Neural progenitor cell (in vitro differentiated cells): Measurements from ENCODE around the gene PGF.

ENCODE experiments used
- EZH2 ChIP-seq: fragments of 200-600 bp; sonication (generic); IDR thresholded peaks from 2 replicates; pipeline ENCODE4 v1.6.1; 2017; ENCODE audit warnings: antibody characterized with exemption, mild to moderate bottlenecking, moderate library complexity
- TF ChIP-seq, protein P1 (sequence below): fragments of 200-600 bp; sonication (generic); IDR thresholded peaks from 2 replicates; pipeline ENCODE4 v1.5.1; 2017; ENCODE audit warnings: antibody characterized with exemption, mild to moderate bottlenecking

DNA sequence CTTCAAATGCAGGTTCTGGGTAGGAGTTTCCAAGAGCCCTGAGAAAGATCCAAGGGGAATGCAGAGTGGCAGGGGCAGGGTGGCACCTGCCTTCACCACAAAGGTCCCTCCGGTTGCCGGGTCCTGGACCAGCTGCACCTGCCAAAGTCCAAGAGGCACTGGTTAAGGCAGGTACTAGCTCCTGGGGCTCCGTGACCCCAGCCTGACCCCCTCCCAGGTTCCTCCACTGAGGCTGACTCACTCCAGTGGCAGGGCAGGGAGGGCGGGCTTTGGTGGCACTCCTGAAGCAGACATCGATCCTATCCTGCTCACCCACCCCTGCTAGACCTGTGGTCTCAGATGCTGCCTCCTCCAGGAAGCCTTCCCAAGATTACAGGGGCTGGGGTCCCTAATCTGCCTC is 43.7 kb downstream of the PGF start:
- TF ChIP-seq, protein P1, sequence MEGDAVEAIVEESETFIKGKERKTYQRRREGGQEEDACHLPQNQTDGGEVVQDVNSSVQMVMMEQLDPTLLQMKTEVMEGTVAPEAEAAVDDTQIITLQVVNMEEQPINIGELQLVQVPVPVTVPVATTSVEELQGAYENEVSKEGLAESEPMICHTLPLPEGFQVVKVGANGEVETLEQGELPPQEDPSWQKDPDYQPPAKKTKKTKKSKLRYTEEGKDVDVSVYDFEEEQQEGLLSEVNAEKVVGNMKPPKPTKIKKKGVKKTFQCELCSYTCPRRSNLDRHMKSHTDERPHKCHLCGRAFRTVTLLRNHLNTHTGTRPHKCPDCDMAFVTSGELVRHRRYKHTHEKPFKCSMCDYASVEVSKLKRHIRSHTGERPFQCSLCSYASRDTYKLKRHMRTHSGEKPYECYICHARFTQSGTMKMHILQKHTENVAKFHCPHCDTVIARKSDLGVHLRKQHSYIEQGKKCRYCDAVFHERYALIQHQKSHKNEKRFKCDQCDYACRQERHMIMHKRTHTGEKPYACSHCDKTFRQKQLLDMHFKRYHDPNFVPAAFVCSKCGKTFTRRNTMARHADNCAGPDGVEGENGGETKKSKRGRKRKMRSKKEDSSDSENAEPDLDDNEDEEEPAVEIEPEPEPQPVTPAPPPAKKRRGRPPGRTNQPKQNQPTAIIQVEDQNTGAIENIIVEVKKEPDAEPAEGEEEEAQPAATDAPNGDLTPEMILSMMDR, result no peak
- no peak for TF ChIP-seq EZH2
